ENCODE results near the gene DNAH14. TPM values are rescaled to one million over a fixed set of nuclear protein-coding genes. Genes with fewer than 3 reads are reported as not detected.

DNAH14 gene
- total and polyA plus RNA-seq, 2 donors (not counting 3 experiments of a cell fraction or from before 2014, with no cell fraction given), result 1.5 to 7.1 TPM

- no peaks in the 10 kb centered on the region for H3K4me1 ChIP-seq (ENCODE audit: control insufficient read depth, extremely low read depth, insufficient read depth, low read length)
- no peak for TF ChIP-seq EZH2 (IDR thresholded peaks at IDR 0.05; ENCODE audit: borderline replicate concordance, low read depth, low read length, severe bottlenecking)
- TF ChIP-seq POLR2A (IDR thresholded peaks at IDR 0.05; ENCODE audit: low read depth, low read length), result no peak
- H3K4me2 ChIP-seq (ENCODE audit: insufficient read depth, low read length), result no peak overlapping the region
- H3K79me2 ChIP-seq (ENCODE audit: control insufficient read depth, insufficient read depth, low read length), result no peaks in the 10 kb centered on the region
- H4K20me1 ChIP-seq (replicated peaks; ENCODE audit: control insufficient read depth, extremely low read depth, insufficient read depth, low read length), result no peaks in the 10 kb centered on the region
- no peak overlapping the region for H2AFZ ChIP-seq (ENCODE audit: low read depth, low read length)
- POLR2A ChIA-PET, result interaction anchor here (0.6 kb wide), 1 partner anchor 1964 kb away, joined by 3 read pairs; no protein-coding TSS in a partner anchor
- FAIRE-seq (no peak), DNase-seq (ENCODE audit: low read depth, low spot score) (no peak)
- CTCF ChIA-PET, result interaction anchor here (1.1 to 3.7 kb wide), 3 partner anchors 9 to 20 kb away, joined by 3 to 20 read pairs (median 3); no protein-coding TSS in a partner anchor
- H3K36me3 ChIP-seq (ENCODE audit: control insufficient read depth in 2 of 2, extremely low read depth in 1 of 2, insufficient read depth in 2 of 2, low read length in 2 of 2), result no peaks in the 10 kb centered on the region
- H3K27me3 ChIP-seq (ENCODE audit: control insufficient read depth in 2 of 2, insufficient read depth in 2 of 2, low read length in 2 of 2), result no peaks in the 10 kb centered on the region
- no peak overlapping the region for H3K4me3 ChIP-seq (replicated peaks in 1 of 3; ENCODE audit: insufficient read depth in 1 of 3, low read depth in 1 of 3, low read length in 3 of 3)
- H3K9ac ChIP-seq (replicated peaks; ENCODE audit: extremely low read depth, insufficient read depth, low read length), result no peak overlapping the region
- no peaks in the 10 kb centered on the region for H3K9me1 ChIP-seq (replicated peaks; ENCODE audit: control insufficient read depth, extremely low read depth, insufficient read depth, low read length)
- dilution Hi-C loops (cut with MboI; ENCODE audit: extremely low pct_ligation_motif_present, low sequenced_read_pairs), result no loop called here
- BruUV-seq (replicated peaks), result no TSS peak
- H3K9me3 ChIP-seq (replicated peaks; ENCODE audit: control insufficient read depth, insufficient read depth, low read length), result no peaks in the 10 kb centered on the region
- no peak overlapping the region for H3K27ac ChIP-seq (ENCODE audit: insufficient read depth, low read depth, low read length)
- intact Hi-C loops (cut with micrococcal nuclease), result no loop called here
Observed at GRCh38 chr1:225338545-225338944, 409.1 kb downstream of the DNAH14 start.

GRCh38 chr1:225341642-225342041 lies 412.2 kb downstream of the DNAH14 start:
- ChIA-PET POLR2A (no interaction called here), CTCF (interaction anchor here (1.9 kb wide), 1 partner anchor 23 kb away, joined by 14 read pairs; no protein-coding TSS in a partner anchor)
- Histone ChIP-seq H4K20me1 (replicated peaks; ENCODE audit: control insufficient read depth, extremely low read depth, insufficient read depth, low read length) (no peaks in the 10 kb centered on the region), H3K27ac (ENCODE audit: insufficient read depth, low read depth, low read length) (no peak overlapping the region), H3K79me2 (ENCODE audit: control insufficient read depth, insufficient read depth, low read length) (no peaks in the 10 kb centered on the region), H3K9ac (replicated peaks; ENCODE audit: extremely low read depth, insufficient read depth, low read length) (no peak overlapping the region), H3K9me3 (replicated peaks; ENCODE audit: control insufficient read depth, insufficient read depth, low read length) (no peaks in the 10 kb centered on the region), H3K4me1 (ENCODE audit: control insufficient read depth, extremely low read depth, insufficient read depth, low read length) (no peaks in the 10 kb centered on the region), H3K9me1 (replicated peaks; ENCODE audit: control insufficient read depth, extremely low read depth, insufficient read depth, low read length) (no peaks in the 10 kb centered on the region), H2AFZ (ENCODE audit: low read depth, low read length) (no peak overlapping the region), H3K4me2 (ENCODE audit: insufficient read depth, low read length) (no peak overlapping the region), H3K4me3 (replicated peaks in 1 of 3; ENCODE audit: insufficient read depth in 1 of 3, low read depth in 1 of 3, low read length in 3 of 3) (no peak overlapping the region), H3K27me3 (ENCODE audit: control insufficient read depth in 2 of 2, insufficient read depth in 2 of 2, low read length in 2 of 2) (no peaks in the 10 kb centered on the region), H3K36me3 (ENCODE audit: control insufficient read depth in 2 of 2, extremely low read depth in 1 of 2, insufficient read depth in 2 of 2, low read length in 2 of 2) (no peaks in the 10 kb centered on the region)
- BruUV-seq (replicated peaks), result no TSS peak
- dilution Hi-C loops (cut with MboI; ENCODE audit: extremely low pct_ligation_motif_present, low sequenced_read_pairs) (no loop called here), intact Hi-C loops (cut with micrococcal nuclease) (no loop called here)
- no peak for FAIRE-seq
- TF ChIP-seq GATA2 (IDR thresholded peaks at IDR 0.05; ENCODE audit: insufficient read depth, insufficient read length, low read depth, low read length), result no peak
- no peak for TF ChIP-seq MAX (IDR thresholded peaks at IDR 0.05; ENCODE audit: insufficient read depth, insufficient read length)
- no peak for TF ChIP-seq POLR2AphosphoS5 (IDR thresholded peaks at IDR 0.05; ENCODE audit: insufficient read depth, low read depth, low read length)
- no peak for TF ChIP-seq POLR2A (IDR thresholded peaks at IDR 0.05; ENCODE audit: low read depth, low read length)
- no peak for TF ChIP-seq MYC (IDR thresholded peaks at IDR 0.05; ENCODE audit: low read depth, low read length)
- no peak for TF ChIP-seq EZH2 (IDR thresholded peaks at IDR 0.05; ENCODE audit: borderline replicate concordance, low read depth, low read length, severe bottlenecking)
- no peak for TF ChIP-seq JUN (IDR thresholded peaks at IDR 0.05; ENCODE audit: borderline replicate concordance, insufficient read depth, insufficient read length, low read depth)
- TF ChIP-seq CTCF (IDR thresholded peaks at IDR 0.05; ENCODE audit: extremely low read depth in 1 of 2, insufficient read depth in 1 of 2, low read depth in 1 of 2, low read length in 2 of 2), result no peak
- TF ChIP-seq FOS (IDR thresholded peaks at IDR 0.05; ENCODE audit: borderline replicate concordance, insufficient read depth, low read length), result no peak
- no peak for DNase-seq (ENCODE audit: low read depth, low spot score)

All from endothelial cell of umbilical vein (primary cell).